K562 (cell line): ENCODE results near the gene IQGAP3. TPM values are rescaled to one million over a fixed set of nuclear protein-coding genes. Genes with fewer than 3 reads are reported as not detected.

ENCODE experiments used
- ATAC-seq: fragments of 200-7000 bp; cut with Tn5 transposase; 3 replicates; pipeline ENCODE4 v1.9.1; 2020; ENCODE audit warnings: moderate library complexity
- BruUV-seq: library from RNA; stranded (reverse); fragments of 400-500 nt; replicated peaks from 2 replicates; lab custom pipeline; 2021; lab: Mats Ljungman, UMichigan
- CTCF ChIA-PET: fragments of 300-600 bp; formaldehyde crosslinking; extraction: SDS; loops from one replicate; lab custom pipeline; 2021; ENCODE audit warnings: low intra/inter-chr PET ratio; lab: Yijun Ruan, JAX
- POLR2A ChIA-PET: fragments of 300-600, 350-650 bp; sonication (Branson Sonifier 250); formaldehyde crosslinking; extraction: SDS; loops from one replicate; lab custom pipeline; 2021; ENCODE audit warnings: antibody characterized with exemption, inconsistent platforms; lab: Yijun Ruan, JAX
- DNase-seq, 4 experiments: peaks; one replicate each; pipeline versions ENCODE4 v3.0.0 to v3.0.0-alpha.2; 2011 to 2018; ENCODE audit warnings: low spot score in 3 of 4, mixed read lengths in 3 of 4; ENCODE audit errors: extremely low read depth in 1 of 4
- FAIRE-seq: peaks from 2 replicates; lab custom pipeline; 2011; peaks lifted over from hg19 to GRCh38; lab: Jason Lieb, UNC
- H2AFZ ChIP-seq: 2 replicates; pipeline ENCODE4 v1.6.0; 2011; ENCODE audit warnings: low read depth, low read length, control low read depth, inconsistent platforms
- H3K27ac ChIP-seq: fragments of 200-600 bp; 3 replicates; pipeline ENCODE4 v1.8.0; 2011; ENCODE audit warnings: low read depth, mild to moderate bottlenecking, control low read depth, inconsistent platforms, low read length, moderate library complexity, mixed read lengths; ENCODE audit errors: extremely low read depth
- H3K27me3 ChIP-seq, 2 experiments: fragments of 300-600 bp in 1 of 2; 2 replicates in 1 of 2; 3 replicates in 1 of 2; pipeline versions ENCODE4 v1.6.0 to v1.8.0; 2011; ENCODE audit warnings: inconsistent platforms in 2 of 2, low read length in 2 of 2, mild to moderate bottlenecking in 1 of 2, mixed read lengths in 1 of 2, moderate library complexity in 1 of 2; ENCODE audit not compliant: control insufficient read depth in 2 of 2, insufficient read depth in 2 of 2
- H3K36me3 ChIP-seq: fragments of 300-600 bp; 3 replicates; pipeline ENCODE4 v1.8.0; 2011; ENCODE audit warnings: mild to moderate bottlenecking, low read length, inconsistent platforms; ENCODE audit not compliant: control insufficient read depth, insufficient read depth
- H3K4me1 ChIP-seq, 2 experiments: fragments of 200-600 bp in 1 of 2; replicated peaks in 1 of 2; 2 replicates in 1 of 2; 3 replicates in 1 of 2; pipeline versions ENCODE4 v1.5.1 to v1.8.0; 2011; ENCODE audit warnings: inconsistent platforms in 2 of 2, low read length in 2 of 2, mild to moderate bottlenecking in 1 of 2, mixed read lengths in 1 of 2, moderate library complexity in 1 of 2; ENCODE audit not compliant: control insufficient read depth in 2 of 2, insufficient read depth in 2 of 2
- H3K4me2 ChIP-seq: 2 replicates; pipeline ENCODE4 v1.6.1; 2011; ENCODE audit warnings: low read length, control low read depth, inconsistent platforms, mixed read lengths; ENCODE audit not compliant: insufficient read depth
- H3K4me3 ChIP-seq: fragments of 200-600 bp; sonication (generic), shearing (Covaris generic); 2 replicates; pipeline ENCODE4 v1.5.1; 2016; ENCODE audit warnings: control low read depth, inconsistent platforms
- H3K79me2 ChIP-seq: fragments of 200-600 bp; 3 replicates; pipeline ENCODE4 v1.8.0; 2011; ENCODE audit warnings: low read length, inconsistent platforms; ENCODE audit not compliant: control insufficient read depth, insufficient read depth
- H3K9ac ChIP-seq, 2 experiments: 2 replicates each; pipeline versions ENCODE4 v1.6.0 to v1.6.1; 2011; ENCODE audit warnings: low read depth in 2 of 2, low read length in 2 of 2, control low read depth in 1 of 2, inconsistent platforms in 1 of 2, mild to moderate bottlenecking in 1 of 2, mixed read lengths in 1 of 2; ENCODE audit not compliant: insufficient read depth in 1 of 2
- H3K9me1 ChIP-seq: one replicate; pipeline ENCODE4 v1.6.0; 2011; ENCODE audit warnings: inconsistent platforms, mild to moderate bottlenecking, low read length, moderate library complexity; ENCODE audit not compliant: control insufficient read depth, insufficient read depth
- H3K9me3 ChIP-seq: replicated peaks from 2 replicates; pipeline ENCODE4 v1.5.1; 2011; ENCODE audit warnings: low read depth, low read length, inconsistent platforms; ENCODE audit not compliant: control insufficient read depth, insufficient read depth
- H4K20me1 ChIP-seq: replicated peaks from 2 replicates; pipeline ENCODE4 v1.6.1; 2011; ENCODE audit warnings: low read length, inconsistent platforms, mixed read lengths; ENCODE audit not compliant: control insufficient read depth, insufficient read depth
- DLX4 ChIP-seq: fragments of 250-450 bp; sonication (Bioruptor Pico); IDR thresholded peaks from 2 replicates; pipeline ENCODE4 v1.6.1; 2021; ENCODE audit warnings: mild to moderate bottlenecking
- FOXP1 ChIP-seq: sonication (generic); formaldehyde crosslinking; IDR thresholded peaks from 2 replicates; pipeline ENCODE4 v1.8.0; 2022; ENCODE audit warnings: mild to moderate bottlenecking, missing genetic modification reagents
- WGBS: fragments of 100-300 bp; shearing (Covaris generic); methylation state at CpG from one replicate; pipeline ENCODE4 v1.1.6; 2016; ENCODE audit warnings: low coverage, mixed read lengths; ENCODE audit not compliant: insufficient coverage; ENCODE audit errors: missing lambda C conversion rate; 5-methylcytosine and 5-hydroxymethylcytosine counted together
- in situ Hi-C: fragments of 300-500 bp; cut with MboI; formaldehyde crosslinking; loops from 4 replicates; pipeline ENCODE4 v1.15.0; 2018; ENCODE audit warnings: inconsistent platforms, mixed read lengths
- intact Hi-C: fragments of 100-400 bp; cut with micrococcal nuclease; formaldehyde crosslinking; loops from 2 replicates; pipeline ENCODE4 v1.14.2; 2022
- polyA plus RNA-seq, 8 experiments: library from polyadenylated mRNA; depleted of rRNA in 4 of 8; stranded (reverse) in 5 of 8; unstranded in 3 of 8; fragments of >200 nt; fragmentation: Nextera tagmentation in 2 of 8; fragmentation: Illumina TruSeq in 1 of 8; extraction: Ambion mirVana in 2 of 8; extraction: Trizol in 1 of 8; gene quantifications; 2 replicates each; pipeline versions ENCODE4 v1.2.1 to v1.2.3, GENCODE V29; 2011 to 2014; ENCODE audit warnings: inconsistent platforms in 1 of 8, missing spikeins in 1 of 8
- total RNA-seq, 7 experiments: library from RNA; depleted of rRNA in 6 of 7; stranded (reverse); fragments of >200 nt in 6 of 7; fragmentation: Illumina TruSeq in 2 of 7; extraction: Trizol in 2 of 7; gene quantifications; 2 replicates each; pipeline versions ENCODE4 v1.2.1 to v1.2.3, GENCODE V29; 2011 to 2021; ENCODE audit warnings: low replicate concordance in 1 of 7
- TF ChIP-seq, protein P1 (sequence below): IDR thresholded peaks from 3 replicates; pipeline ENCODE4 v1.6.1; 2011; ENCODE audit warnings: borderline replicate concordance, mild to moderate bottlenecking, moderate library complexity; ENCODE audit not compliant: insufficient read length; ENCODE audit errors: extremely low read depth

The IQGAP3 gene
- total and polyA plus RNA-seq, 9 of the 15 experiments (the other 6 are each of a cell fraction or from before 2014, with no cell fraction given) = 1.4 to 16.6 (median 11.9) TPM

- peaks cover 60 to 66% of the 10 kb centered on the region in 2 experiments for H3K4me1 ChIP-seq
- peak overlapping the region; percentile 20 to 86; a peak in 2 of 4 replicates for H3K9ac ChIP-seq
- WGBS = 41% methylated on average over 2 of the region's 7 CpGs
- H3K79me2 ChIP-seq = peaks cover 83% of the 10 kb centered on the region
- intact Hi-C loops = loop anchor here (1.0 to 10.0 kb wide), 2 partner anchors 10 to 55 kb away; partner anchors contain the start of gene MEF2D
- no peak for FAIRE-seq
- no peak for DNase-seq
- no peak overlapping the region for H3K27ac ChIP-seq
- H3K27me3 ChIP-seq = no peaks in the 10 kb centered on the region
- peaks cover 44% of the 10 kb centered on the region for H4K20me1 ChIP-seq
- H3K36me3 ChIP-seq = peaks cover 5% of the 10 kb centered on the region; the same call in 2 of the 3 replicates
- H3K9me3 ChIP-seq = no peaks in the 10 kb centered on the region
- ATAC-seq = no peak
- TF ChIP-seq, protein P1, sequence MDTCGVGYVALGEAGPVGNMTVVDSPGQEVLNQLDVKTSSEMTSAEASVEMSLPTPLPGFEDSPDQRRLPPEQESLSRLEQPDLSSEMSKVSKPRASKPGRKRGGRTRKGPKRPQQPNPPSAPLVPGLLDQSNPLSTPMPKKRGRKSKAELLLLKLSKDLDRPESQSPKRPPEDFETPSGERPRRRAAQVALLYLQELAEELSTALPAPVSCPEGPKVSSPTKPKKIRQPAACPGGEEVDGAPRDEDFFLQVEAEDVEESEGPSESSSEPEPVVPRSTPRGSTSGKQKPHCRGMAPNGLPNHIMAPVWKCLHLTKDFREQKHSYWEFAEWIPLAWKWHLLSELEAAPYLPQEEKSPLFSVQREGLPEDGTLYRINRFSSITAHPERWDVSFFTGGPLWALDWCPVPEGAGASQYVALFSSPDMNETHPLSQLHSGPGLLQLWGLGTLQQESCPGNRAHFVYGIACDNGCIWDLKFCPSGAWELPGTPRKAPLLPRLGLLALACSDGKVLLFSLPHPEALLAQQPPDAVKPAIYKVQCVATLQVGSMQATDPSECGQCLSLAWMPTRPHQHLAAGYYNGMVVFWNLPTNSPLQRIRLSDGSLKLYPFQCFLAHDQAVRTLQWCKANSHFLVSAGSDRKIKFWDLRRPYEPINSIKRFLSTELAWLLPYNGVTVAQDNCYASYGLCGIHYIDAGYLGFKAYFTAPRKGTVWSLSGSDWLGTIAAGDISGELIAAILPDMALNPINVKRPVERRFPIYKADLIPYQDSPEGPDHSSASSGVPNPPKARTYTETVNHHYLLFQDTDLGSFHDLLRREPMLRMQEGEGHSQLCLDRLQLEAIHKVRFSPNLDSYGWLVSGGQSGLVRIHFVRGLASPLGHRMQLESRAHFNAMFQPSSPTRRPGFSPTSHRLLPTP = no peak
- TF ChIP-seq DLX4 (CRISPR knock-in tag) = no peak
- TF ChIP-seq FOXP1 (CRISPR knock-in tag) = no peak
- no peak overlapping the region for H2AFZ ChIP-seq
- no TSS peak for BruUV-seq
- no peak overlapping the region for H3K4me3 ChIP-seq
- CTCF ChIA-PET = no interaction called here
- H3K4me2 ChIP-seq = peak overlapping the region; percentile 65
- in situ Hi-C loops = no loop called here
- POLR2A ChIA-PET = interaction anchor here (1.0 to 7.3 kb wide), 3 partner anchors 9 to 16 kb away, joined by 3 to 62 read pairs (median 4); partner anchors contain the start of gene MEF2D
- H3K9me1 ChIP-seq = peaks cover 21% of the 10 kb centered on the region
Observed at GRCh38 chr1:156489935-156490293, 82.5 kb downstream of the IQGAP3 start.
